Measurements from ENCODE around the gene PC.

Gene PC

GRCh38 chr11:66907751-66908630 is 50.2 kb downstream of the PC start:
- peaks cover 0 to 27% (median 0%) of the 10 kb centered on the region in 11 experiments; a peak in 4 of 22 replicates for H3K36me3 ChIP-seq
- H3K9ac ChIP-seq, result no peak overlapping the region
- no peak overlapping the region for H3K4me3 ChIP-seq
- H3K4me1 ChIP-seq, result peaks cover 0 to 8% (median 6%) of the 10 kb centered on the region in 10 experiments; a peak in 8 of 20 replicates
- peaks cover 0 to 34% (median 0%) of the 10 kb centered on the region in 11 experiments; a peak in 4 of 22 replicates for H4K20me1 ChIP-seq
- H3K9me3 ChIP-seq (replicated peaks in 1 of 11), result no peaks in the 10 kb centered on the region
- no peak overlapping the region for H3K4me2 ChIP-seq
- H3K27me3 ChIP-seq, result no peaks in the 10 kb centered on the region
- TF ChIP-seq Cebpa-rat (IDR thresholded peaks at IDR 0.05), result no peak
- no peak overlapping the region for H3K27ac ChIP-seq

DNA sequence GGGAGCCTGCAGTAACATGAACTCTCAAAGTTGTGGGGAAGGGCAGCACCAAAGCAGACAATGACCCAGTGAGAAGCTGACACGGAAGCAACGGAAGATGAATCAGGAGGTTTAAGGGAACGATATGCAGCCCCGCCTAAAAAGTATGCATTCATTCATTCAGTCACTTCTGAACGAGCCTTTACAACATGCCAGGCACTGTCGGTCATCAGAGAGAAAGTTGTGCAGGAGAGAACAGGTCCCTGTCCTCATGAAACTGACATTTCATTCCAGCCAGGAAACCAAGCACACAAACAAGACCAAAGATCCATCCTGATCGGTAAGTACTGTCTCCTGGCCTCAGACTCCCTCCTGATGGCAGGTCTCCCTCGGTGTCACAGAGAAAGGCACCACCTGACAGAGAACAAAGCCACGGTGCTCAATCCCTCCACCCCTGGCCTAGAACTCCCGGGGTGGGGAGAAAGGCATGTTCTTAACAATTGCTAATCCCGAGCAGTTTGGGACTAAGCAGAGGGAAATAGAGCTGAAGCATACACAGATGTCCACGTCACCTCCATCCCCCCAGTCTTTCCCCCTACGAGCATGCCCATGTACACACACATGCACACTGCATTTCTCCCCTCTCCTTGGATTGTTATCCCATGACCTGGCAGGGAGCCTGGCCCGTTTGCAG is 52.0 kb downstream of the PC start:
- Histone ChIP-seq H3K9me3 (replicated peaks in 1 of 11) (no peaks in the 10 kb centered on the region), H4K20me1 (peaks cover 0 to 32% (median 0%) of the 10 kb centered on the region in 11 experiments; a peak in 4 of 22 replicates), H3K27me3 (no peaks in the 10 kb centered on the region), H3K9ac (no peak overlapping the region), H3K4me2 (no peak overlapping the region; a peak in 2 of 22 replicates), H3K4me3 (no peak overlapping the region), H3K27ac (peak overlapping the region in 1 of 11 experiments; percentile 6; a peak in 1 of 22 replicates), H3K36me3 (peaks cover 0 to 32% (median 0%) of the 10 kb centered on the region in 11 experiments; a peak in 4 of 22 replicates), H3K4me1 (no peaks in the 10 kb centered on the region; a peak in 1 of 20 replicates)
- no peak for TF ChIP-seq Cebpa-rat (IDR thresholded peaks at IDR 0.05)

DNA sequence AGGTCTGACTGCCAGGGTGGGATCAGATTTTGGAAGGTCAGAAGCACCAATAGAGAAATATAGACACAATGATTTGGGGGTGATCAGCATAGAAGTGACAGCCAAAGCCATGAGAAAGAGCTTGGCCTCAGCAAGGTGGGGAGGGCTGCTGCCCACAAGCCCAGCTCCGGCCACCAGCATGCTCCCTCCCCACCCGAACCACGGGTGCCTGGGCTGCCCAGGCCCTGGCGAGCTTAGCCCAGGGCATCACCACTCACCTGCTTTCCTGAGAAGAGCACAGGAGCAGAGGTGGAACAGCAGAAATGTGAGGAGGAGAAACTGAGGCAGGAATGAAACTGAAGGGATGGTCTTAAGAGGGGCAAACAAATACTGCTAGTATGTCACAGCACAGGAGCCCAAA is 52.6 kb downstream of the PC start:
- Histone ChIP-seq H3K4me2 (no peak overlapping the region), H3K27ac (no peak overlapping the region), H3K4me1 (no peaks in the 10 kb centered on the region; a peak in 1 of 20 replicates), H3K9me3 (replicated peaks in 1 of 11) (no peaks in the 10 kb centered on the region), H3K36me3 (peaks cover 0 to 29% (median 0%) of the 10 kb centered on the region in 11 experiments; a peak in 4 of 22 replicates), H3K4me3 (no peak overlapping the region), H3K27me3 (no peaks in the 10 kb centered on the region), H3K9ac (no peak overlapping the region), H4K20me1 (peaks cover 0 to 28% (median 0%) of the 10 kb centered on the region in 11 experiments; a peak in 4 of 22 replicates)
- TF ChIP-seq Cebpa-rat (IDR thresholded peaks at IDR 0.05), result no peak

DNA sequence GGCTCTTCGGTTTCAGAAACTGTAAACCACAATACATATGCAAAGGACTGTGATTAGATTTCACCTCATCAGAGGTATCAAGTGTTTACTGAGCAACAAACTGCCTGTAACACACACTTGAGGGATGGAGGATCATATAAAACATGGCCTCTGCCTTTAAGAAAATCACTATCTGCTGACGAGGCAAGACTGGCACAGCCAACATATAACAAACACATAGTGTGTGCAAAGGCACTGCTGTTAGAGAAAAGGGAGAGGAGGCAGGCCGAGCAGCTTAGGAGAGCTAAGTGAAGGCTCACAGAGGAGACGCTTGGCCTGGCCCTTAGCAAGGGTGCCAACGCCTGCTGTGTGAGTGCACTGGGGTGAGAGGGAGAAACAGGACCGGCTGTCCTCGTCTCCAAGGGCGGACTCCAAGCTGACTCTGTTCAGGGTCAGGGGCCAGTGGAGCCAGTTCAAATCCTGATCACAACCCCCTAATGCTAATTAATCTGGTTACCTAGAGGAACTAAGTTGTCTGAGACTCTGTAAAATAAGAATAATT is 53.1 kb downstream of the PC start:
- Histone ChIP-seq H4K20me1 (peaks cover 0 to 28% (median 0%) of the 10 kb centered on the region in 11 experiments; a peak in 3 of 22 replicates), H3K36me3 (peaks cover 0 to 24% (median 0%) of the 10 kb centered on the region in 11 experiments; a peak in 4 of 22 replicates), H3K4me2 (no peak overlapping the region), H3K9ac (no peak overlapping the region), H3K9me3 (replicated peaks in 1 of 11) (no peaks in the 10 kb centered on the region), H3K27ac (no peak overlapping the region), H3K4me3 (no peak overlapping the region), H3K27me3 (no peaks in the 10 kb centered on the region), H3K4me1 (no peaks in the 10 kb centered on the region; a peak in 1 of 20 replicates)
- TF ChIP-seq Cebpa-rat (IDR thresholded peaks at IDR 0.05), result no peak

- Histone ChIP-seq H3K9me3 (replicated peaks in 1 of 11) (no peaks in the 10 kb centered on the region), H3K9ac (no peak overlapping the region), H4K20me1 (peaks cover 0 to 28% (median 0%) of the 10 kb centered on the region in 11 experiments; a peak in 3 of 22 replicates), H3K36me3 (peaks cover 0 to 19% (median 0%) of the 10 kb centered on the region in 11 experiments; a peak in 4 of 22 replicates), H3K4me1 (no peaks in the 10 kb centered on the region; a peak in 1 of 20 replicates), H3K4me3 (no peak overlapping the region), H3K4me2 (no peak overlapping the region), H3K27me3 (no peaks in the 10 kb centered on the region), H3K27ac (no peak overlapping the region)
- TF ChIP-seq Cebpa-rat (IDR thresholded peaks at IDR 0.05), result no peak
These were observed 53.6 kb downstream of the PC start for GRCh38 chr11:66904561-66904960.

GRCh38 chr11:66904055-66904454 is 54.1 kb downstream of the PC start:
- peaks cover 0 to 28% (median 0%) of the 10 kb centered on the region in 11 experiments; a peak in 2 of 22 replicates for H4K20me1 ChIP-seq
- peaks cover 0 to 14% (median 0%) of the 10 kb centered on the region in 11 experiments; a peak in 3 of 22 replicates for H3K36me3 ChIP-seq
- no peaks in the 10 kb centered on the region; a peak in 1 of 20 replicates for H3K4me1 ChIP-seq
- H3K9me3 ChIP-seq (replicated peaks in 1 of 11), result no peaks in the 10 kb centered on the region
- H3K9ac ChIP-seq, result no peak overlapping the region
- no peak overlapping the region for H3K27ac ChIP-seq
- TF ChIP-seq Cebpa-rat (IDR thresholded peaks at IDR 0.05), result no peak
- H3K4me3 ChIP-seq, result no peak overlapping the region
- no peaks in the 10 kb centered on the region for H3K27me3 ChIP-seq
- H3K4me2 ChIP-seq, result no peak overlapping the region

DNA sequence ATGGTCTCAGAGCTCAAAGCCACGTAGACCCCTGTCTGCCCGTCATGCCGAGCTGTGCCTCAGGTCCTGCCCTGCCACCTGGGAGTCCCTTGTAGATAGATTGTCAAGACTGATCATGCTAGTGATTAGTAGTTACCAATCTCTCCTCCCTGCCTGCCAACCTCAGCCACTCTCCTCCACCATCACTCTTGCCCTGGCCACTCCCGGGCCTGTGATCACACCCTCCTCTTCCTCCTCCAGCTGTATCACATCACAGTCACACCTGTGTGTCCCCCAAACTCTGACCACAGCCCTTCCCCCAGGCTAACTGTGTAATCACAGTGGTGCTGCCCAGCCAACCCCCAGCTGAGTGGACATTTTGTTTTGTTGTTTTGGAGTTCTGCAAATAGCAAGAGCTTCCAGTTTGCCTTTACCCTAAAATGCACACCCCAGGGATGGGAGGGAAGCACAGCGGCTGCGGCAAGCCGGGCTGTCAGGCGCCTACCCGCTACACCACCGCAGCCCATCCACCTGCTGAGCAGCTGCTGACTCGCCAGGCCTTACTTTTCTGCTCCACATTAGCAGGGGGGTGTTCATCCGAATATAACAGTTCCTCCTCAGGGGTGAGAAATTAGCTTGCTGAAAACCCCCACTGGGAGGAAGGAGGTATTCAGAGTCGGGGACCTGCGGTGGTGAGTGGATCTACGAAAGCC is 55.6 kb downstream of the PC start:
- Histone ChIP-seq H3K4me1 (no peaks in the 10 kb centered on the region; a peak in 1 of 20 replicates), H4K20me1 (peaks cover 0 to 26% (median 0%) of the 10 kb centered on the region in 11 experiments; a peak in 1 of 22 replicates), H3K9me3 (replicated peaks in 1 of 11) (no peaks in the 10 kb centered on the region), H3K36me3 (peaks cover 0 to 5% (median 0%) of the 10 kb centered on the region in 11 experiments; a peak in 3 of 22 replicates), H3K27ac (no peak overlapping the region), H3K27me3 (no peaks in the 10 kb centered on the region), H3K4me3 (no peak overlapping the region), H3K9ac (no peak overlapping the region), H3K4me2 (no peak overlapping the region)
- TF ChIP-seq Cebpa-rat (IDR thresholded peaks at IDR 0.05), result no peak

GRCh38 chr11:66901964-66902390 is 56.2 kb downstream of the PC start:
- H3K27me3 ChIP-seq, result no peaks in the 10 kb centered on the region
- peaks cover 0 to 5% (median 0%) of the 10 kb centered on the region in 11 experiments; a peak in 3 of 22 replicates for H3K36me3 ChIP-seq
- H3K4me1 ChIP-seq, result no peaks in the 10 kb centered on the region; a peak in 1 of 20 replicates
- TF ChIP-seq Cebpa-rat (IDR thresholded peaks at IDR 0.05), result no peak
- no peak overlapping the region for H3K27ac ChIP-seq
- no peak overlapping the region for H3K4me2 ChIP-seq
- H3K9ac ChIP-seq, result no peak overlapping the region
- no peaks in the 10 kb centered on the region for H3K9me3 ChIP-seq (replicated peaks in 1 of 11)
- no peak overlapping the region for H3K4me3 ChIP-seq
- H4K20me1 ChIP-seq, result peaks cover 0 to 22% (median 0%) of the 10 kb centered on the region in 11 experiments; a peak in 1 of 22 replicates
